Activated CD4-positive, alpha-beta T cell treated with anti-CD3 and anti-CD28 coated beads for 36 hours (primary cell): ENCODE results near the gene ROR1. TPM values are rescaled to one million over a fixed set of nuclear protein-coding genes. Genes with fewer than 3 reads are reported as not detected.

Experiments used
- ATAC-seq: fragments of 200-7000 bp; cut with Tn5 transposase; one replicate; pipeline ENCODE4 v1.10.0; 2021; ENCODE audit warnings: mild to moderate bottlenecking, moderate library complexity
- CTCF ChIA-PET: fragments of 350-600 bp; sonication (Branson Sonifier 250); formaldehyde crosslinking; loops from one replicate; lab custom pipeline; 2021; ENCODE audit warnings: antibody characterized with exemption; lab: Charles Lee
- POLR2A ChIA-PET: fragments of 350-600 bp; sonication (Branson Sonifier 250); formaldehyde crosslinking; loops from one replicate; lab custom pipeline; 2021; ENCODE audit warnings: antibody characterized with exemption, inconsistent platforms; lab: Charles Lee
- DNase-seq: peaks from one replicate; pipeline ENCODE4 v3.0.0-alpha.2; 2020
- H3K27ac Mint-ChIP-seq: one replicate; pipeline ENCODE4 v1.8.0; 2021; ENCODE audit warnings: mixed read lengths
- H3K27me3 Mint-ChIP-seq: one replicate; pipeline ENCODE4 v1.8.0; 2021; ENCODE audit warnings: mixed read lengths
- H3K36me3 Mint-ChIP-seq: one replicate; pipeline ENCODE4 v1.8.0; 2021; ENCODE audit warnings: low read depth, mixed read lengths
- H3K4me1 Mint-ChIP-seq: one replicate; pipeline ENCODE4 v1.8.0; 2021; ENCODE audit warnings: mixed read lengths
- H3K4me3 Mint-ChIP-seq: one replicate; pipeline ENCODE4 v1.8.0; 2021; ENCODE audit warnings: mild to moderate bottlenecking, moderate library complexity, mixed read lengths
- H3K9me3 Mint-ChIP-seq: one replicate; pipeline ENCODE4 v1.8.0; 2021; ENCODE audit warnings: low read depth, mixed read lengths
- intact Hi-C, 2 experiments: fragments of 100-400 bp; cut with DNase I in 1 of 2; cut with micrococcal nuclease in 1 of 2; formaldehyde crosslinking; loops; one replicate each; pipeline versions ENCODE4 v1.14.2 to v1.15.1; 2022 to 2024; cut with DNase I, micrococcal nuclease
- total RNA-seq, 2 experiments: library from RNA; stranded (reverse); gene quantifications; one replicate each; pipeline ENCODE4 v1.2.3, GENCODE V29; 2021

ROR1 gene
- under 1 TPM in 1 of 2 experiments, not detected in 1; 0.21 TPM for total RNA-seq

DNA sequence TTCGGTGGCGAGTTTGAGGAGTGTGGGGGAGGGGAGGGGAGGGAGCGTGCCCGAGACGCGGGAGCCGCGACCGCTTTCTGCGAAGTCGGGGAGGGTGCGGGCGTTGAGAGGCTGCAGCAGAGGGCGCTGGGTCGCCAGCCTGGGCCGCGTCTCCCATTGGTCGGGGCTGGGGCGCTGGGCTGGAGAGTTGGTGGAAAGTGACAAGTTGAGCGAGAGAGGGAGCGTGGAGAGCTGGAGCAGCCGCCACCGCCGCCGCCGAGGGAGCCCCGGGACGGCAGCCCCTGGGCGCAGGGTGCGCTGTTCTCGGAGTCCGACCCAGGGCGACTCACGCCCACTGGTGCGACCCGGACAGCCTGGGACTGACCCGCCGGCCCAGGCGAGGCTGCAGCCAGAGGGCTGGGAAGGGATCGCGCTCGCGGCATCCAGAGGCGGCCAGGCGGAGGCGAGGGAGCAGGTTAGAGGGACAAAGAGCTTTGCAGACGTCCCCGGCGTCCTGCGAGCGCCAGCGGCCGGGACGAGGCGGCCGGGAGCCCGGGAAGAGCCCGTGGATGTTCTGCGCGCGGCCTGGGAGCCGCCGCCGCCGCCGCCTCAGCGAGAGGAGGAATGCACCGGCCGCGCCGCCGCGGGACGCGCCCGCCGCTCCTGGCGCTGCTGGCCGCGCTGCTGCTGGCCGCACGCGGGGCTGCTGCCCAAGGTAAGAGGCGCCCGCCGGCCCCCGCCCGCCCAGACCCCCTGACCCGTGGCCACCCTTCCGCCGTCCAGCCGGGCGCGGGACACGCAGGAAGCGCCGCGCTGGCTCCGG, at the start of gene ROR1:
ROR1 (plus strand) TSS at position 203 of the 802 bp plus-strand sequence.
- CTCF ChIA-PET: interaction anchor here (0.6 to 1.1 kb wide), 4 partner anchors 12 to 144 kb away, joined by 3 read pairs; no protein-coding TSS in a partner anchor
- peak; percentile 98 for ATAC-seq

GRCh38 chr1:63724375-63724899, 49.4 kb upstream of the ROR1 start:
- no peak for DNase-seq
- H3K36me3 Mint-ChIP-seq: no peaks in the 10 kb centered on the region
- ATAC-seq: no peak
- no peak overlapping the region for H3K4me3 Mint-ChIP-seq
- no peaks in the 10 kb centered on the region for H3K4me1 Mint-ChIP-seq
- no peak overlapping the region for H3K27ac Mint-ChIP-seq
- H3K27me3 Mint-ChIP-seq: no peaks in the 10 kb centered on the region
- intact Hi-C loops: no loop called here
- CTCF ChIA-PET: no interaction called here
- no peaks in the 10 kb centered on the region for H3K9me3 Mint-ChIP-seq
- POLR2A ChIA-PET: no interaction called here

More for the DNA sequence above, at the start of gene ROR1:
- no peak within 1 kb of the TSS for H3K27ac Mint-ChIP-seq
- peaks cover 13% of the 10 kb centered on the region for H3K4me1 Mint-ChIP-seq
- H3K4me3 Mint-ChIP-seq: peak within 1 kb of the TSS; percentile 66
- intact Hi-C loops: loop anchor here (2.0 to 10.0 kb wide), 5 partner anchors 157 to 473 kb away; no protein-coding TSS in a partner anchor
- no peaks in the 10 kb centered on the region for H3K36me3 Mint-ChIP-seq
- no peaks in the 10 kb centered on the region for H3K9me3 Mint-ChIP-seq
- H3K27me3 Mint-ChIP-seq: peaks cover 50% of the 10 kb centered on the region
- DNase-seq: peak; percentile 85
- POLR2A ChIA-PET: no interaction called here

DNA sequence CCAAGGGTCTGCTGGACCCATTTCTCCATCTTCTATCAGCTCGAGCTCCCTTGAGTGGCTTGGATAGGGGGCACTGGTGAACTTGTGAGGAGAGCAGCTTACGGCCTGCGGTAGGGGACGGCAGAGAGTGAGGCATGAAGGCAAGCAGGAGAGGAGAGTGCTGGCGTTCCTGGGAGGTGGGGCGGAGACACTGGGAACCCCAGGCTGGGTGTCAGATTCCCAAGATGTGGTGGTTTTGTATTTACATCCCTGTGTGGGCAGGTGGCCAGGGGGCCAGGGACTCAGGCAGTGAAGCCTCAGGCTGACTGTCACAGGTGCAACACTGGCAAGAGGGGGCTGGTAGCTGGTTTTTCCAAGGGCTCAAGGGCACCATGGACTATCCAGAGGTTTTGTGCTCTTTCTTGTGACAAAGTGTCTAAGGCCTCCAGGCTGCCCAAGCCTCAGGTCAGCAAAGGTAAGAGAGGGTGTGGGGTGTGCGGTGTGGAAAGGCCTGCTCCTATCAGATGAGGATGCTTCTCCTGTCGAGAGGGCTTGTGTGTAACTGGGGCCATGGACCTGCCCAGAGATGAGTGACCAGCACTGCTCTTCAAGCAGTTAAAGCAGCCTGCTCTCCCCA, 45.1 kb upstream of the ROR1 start:
- ChIA-PET POLR2A (no interaction called here), CTCF (interaction anchor here (0.5 to 0.6 kb wide), 2 partner anchors 19 to 1527 kb away, joined by 3 read pairs; no protein-coding TSS in a partner anchor)
- Mint-ChIP-seq H3K9me3 (no peaks in the 10 kb centered on the region), H3K4me3 (no peak overlapping the region), H3K27ac (no peak overlapping the region), H3K36me3 (no peaks in the 10 kb centered on the region), H3K4me1 (no peaks in the 10 kb centered on the region), H3K27me3 (no peaks in the 10 kb centered on the region)
- ATAC-seq (no peak), DNase-seq (no peak)
- intact Hi-C loops: no loop called here

GRCh38 chr1:63729227-63729620, 44.6 kb upstream of the ROR1 start:
- DNase-seq (no peak), ATAC-seq (no peak)
- ChIA-PET CTCF (interaction anchor here (1.4 kb wide), 1 partner anchor 12 kb away, joined by 4 read pairs; no protein-coding TSS in a partner anchor), POLR2A (no interaction called here)
- Mint-ChIP-seq H3K27ac (no peak overlapping the region), H3K4me1 (no peaks in the 10 kb centered on the region), H3K4me3 (no peak overlapping the region), H3K9me3 (no peaks in the 10 kb centered on the region), H3K27me3 (no peaks in the 10 kb centered on the region), H3K36me3 (no peaks in the 10 kb centered on the region)
- intact Hi-C loops: no loop called here

GRCh38 chr1:63730211-63730610, 43.6 kb upstream of the ROR1 start:
- no peaks in the 10 kb centered on the region for H3K27me3 Mint-ChIP-seq
- H3K36me3 Mint-ChIP-seq: no peaks in the 10 kb centered on the region
- H3K4me3 Mint-ChIP-seq: no peak overlapping the region
- no peaks in the 10 kb centered on the region for H3K9me3 Mint-ChIP-seq
- intact Hi-C loops: no loop called here
- no peak for DNase-seq
- H3K4me1 Mint-ChIP-seq: no peaks in the 10 kb centered on the region
- no peak for ATAC-seq
- CTCF ChIA-PET: interaction anchor here (0.6 to 1.4 kb wide), 3 partner anchors 13 to 118 kb away, joined by 3 to 4 read pairs (median 4); no protein-coding TSS in a partner anchor
- POLR2A ChIA-PET: no interaction called here
- H3K27ac Mint-ChIP-seq: no peak overlapping the region

- intact Hi-C loops: no loop called here
- CTCF ChIA-PET: no interaction called here
- no peaks in the 10 kb centered on the region for H3K9me3 Mint-ChIP-seq
These were observed 42.4 kb upstream of the ROR1 start for GRCh38 chr1:63731117-63732043.

GRCh38 chr1:63732666-63733065, 41.2 kb upstream of the ROR1 start:
- Mint-ChIP-seq H3K36me3 (no peaks in the 10 kb centered on the region), H3K27me3 (peaks cover 2% of the 10 kb centered on the region), H3K4me3 (no peak overlapping the region), H3K4me1 (no peaks in the 10 kb centered on the region), H3K27ac (no peak overlapping the region), H3K9me3 (no peaks in the 10 kb centered on the region)
- DNase-seq (no peak), ATAC-seq (no peak)
- ChIA-PET POLR2A (no interaction called here), CTCF (no interaction called here)
- intact Hi-C loops: no loop called here

More at GRCh38 chr1:63731117-63732043, 42.4 kb upstream of the ROR1 start:
- Mint-ChIP-seq H3K4me3 (no peak overlapping the region), H3K27ac (no peak overlapping the region), H3K4me1 (no peaks in the 10 kb centered on the region), H3K27me3 (peaks cover 2% of the 10 kb centered on the region), H3K36me3 (no peaks in the 10 kb centered on the region)
- no peak for DNase-seq
- POLR2A ChIA-PET: no interaction called here
- ATAC-seq: no peak

DNA sequence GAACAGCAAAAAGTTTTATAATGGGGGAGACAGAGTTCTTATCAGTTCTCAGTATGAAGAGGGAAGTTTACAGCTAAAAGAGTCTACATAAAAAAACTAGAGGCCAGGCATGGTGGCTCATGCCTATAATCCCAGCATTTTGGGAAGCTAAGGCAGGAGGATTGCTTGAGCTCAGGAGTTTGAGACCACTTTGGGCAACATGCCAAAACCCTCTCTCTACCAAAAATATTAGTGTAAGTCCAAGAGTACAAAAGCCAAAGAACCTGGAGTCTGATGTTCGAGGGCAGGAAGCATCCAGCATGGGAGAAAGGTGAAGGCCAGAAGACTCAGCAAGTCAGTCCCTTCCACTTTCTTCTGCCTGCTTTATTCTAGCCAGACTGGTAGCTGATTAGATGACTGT, 35.0 kb upstream of the ROR1 start:
- peaks cover 17% of the 10 kb centered on the region for H3K27me3 Mint-ChIP-seq
- H3K4me1 Mint-ChIP-seq: peaks cover 4% of the 10 kb centered on the region
- no peak for DNase-seq
- ATAC-seq: no peak
- POLR2A ChIA-PET: no interaction called here
- H3K4me3 Mint-ChIP-seq: no peak overlapping the region
- CTCF ChIA-PET: interaction anchor here (0.6 kb wide), 1 partner anchor 365 kb away, joined by 3 read pairs; no protein-coding TSS in a partner anchor
- H3K27ac Mint-ChIP-seq: no peak overlapping the region
- intact Hi-C loops: no loop called here
- H3K9me3 Mint-ChIP-seq: no peaks in the 10 kb centered on the region
- H3K36me3 Mint-ChIP-seq: no peaks in the 10 kb centered on the region

- Mint-ChIP-seq H3K4me1 (peaks cover 4% of the 10 kb centered on the region), H3K27me3 (peaks cover 17% of the 10 kb centered on the region), H3K27ac (no peak overlapping the region), H3K9me3 (no peaks in the 10 kb centered on the region), H3K36me3 (no peaks in the 10 kb centered on the region), H3K4me3 (no peak overlapping the region)
- CTCF ChIA-PET: no interaction called here
- intact Hi-C loops: no loop called here
- ATAC-seq (no peak), DNase-seq (no peak)
- POLR2A ChIA-PET: no interaction called here
These were observed 34.4 kb upstream of the ROR1 start for GRCh38 chr1:63739452-63739851.

DNA sequence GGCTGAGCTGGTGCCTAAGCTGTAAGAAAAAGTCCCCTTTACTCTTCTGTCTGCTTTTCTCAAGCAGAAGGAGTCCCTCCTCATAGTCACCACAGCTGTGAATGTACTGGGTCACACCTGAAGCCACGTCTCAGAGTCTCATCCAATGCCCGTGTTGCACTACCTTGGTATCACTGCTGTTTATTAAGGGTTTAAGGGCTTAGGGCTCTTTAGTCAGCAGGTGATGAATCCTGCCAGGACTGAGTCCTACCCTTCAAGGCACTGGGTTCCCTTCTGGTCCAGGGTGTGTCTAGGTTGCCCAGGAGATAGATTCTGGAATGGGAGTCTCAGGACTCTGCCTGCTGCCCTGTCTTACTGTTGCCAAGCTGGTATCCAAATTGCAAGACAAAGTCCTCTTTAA, 33.4 kb upstream of the ROR1 start:
- no peak for ATAC-seq
- DNase-seq: no peak
- intact Hi-C loops: no loop called here
- H3K36me3 Mint-ChIP-seq: no peaks in the 10 kb centered on the region
- ChIA-PET POLR2A (no interaction called here), CTCF (no interaction called here)
- no peak overlapping the region for H3K4me3 Mint-ChIP-seq
- no peaks in the 10 kb centered on the region for H3K9me3 Mint-ChIP-seq
- H3K27ac Mint-ChIP-seq: no peak overlapping the region
- H3K27me3 Mint-ChIP-seq: peaks cover 17% of the 10 kb centered on the region
- peaks cover 6% of the 10 kb centered on the region for H3K4me1 Mint-ChIP-seq

DNA sequence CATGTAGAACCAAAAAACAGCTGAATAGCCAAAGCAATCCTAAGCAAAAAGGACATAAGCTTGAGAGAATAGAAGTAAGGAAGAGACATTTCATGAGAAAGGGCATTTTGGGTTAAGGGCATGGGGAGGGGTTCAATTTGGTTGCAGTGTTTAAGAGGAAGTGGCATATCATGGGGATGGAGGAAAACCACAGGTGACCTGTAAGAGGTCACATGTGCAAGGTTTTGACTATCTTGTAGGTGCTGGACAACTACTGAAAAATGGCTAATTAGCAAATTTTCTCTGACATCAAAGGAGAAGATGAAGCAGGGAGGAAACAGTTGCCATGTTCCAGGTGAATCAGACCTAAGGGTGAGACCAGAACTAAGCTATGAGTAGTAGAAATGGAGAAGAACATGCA, 31.3 kb upstream of the ROR1 start:
- CTCF ChIA-PET: interaction anchor here (0.6 kb wide), 2 partner anchors 71 to 141 kb away, joined by 3 to 4 read pairs; no protein-coding TSS in a partner anchor
- peaks cover 16% of the 10 kb centered on the region for H3K4me1 Mint-ChIP-seq
- H3K9me3 Mint-ChIP-seq: no peaks in the 10 kb centered on the region
- H3K4me3 Mint-ChIP-seq: no peak overlapping the region
- peaks cover 18% of the 10 kb centered on the region for H3K27me3 Mint-ChIP-seq
- no peak for ATAC-seq
- POLR2A ChIA-PET: no interaction called here
- no peaks in the 10 kb centered on the region for H3K36me3 Mint-ChIP-seq
- intact Hi-C loops: no loop called here
- no peak overlapping the region for H3K27ac Mint-ChIP-seq
- no peak for DNase-seq
